CD4-positive, alpha-beta T cell (primary cell): ENCODE measurements around the gene TRPV6. TPM values are rescaled to one million over a fixed set of nuclear protein-coding genes. Genes with fewer than 3 reads are reported as not detected.

Experiments used
- ATAC-seq: fragments of 200-7000 bp; cut with Tn5 transposase; one replicate; pipeline ENCODE4 v1.10.0; 2022; ENCODE audit warnings: mild to moderate bottlenecking; ENCODE audit not compliant: poor library complexity
- CTCF ChIA-PET: fragments of 350-600 bp; sonication (Branson Sonifier 250); formaldehyde crosslinking; loops from one replicate; lab custom pipeline; 2021; ENCODE audit warnings: antibody characterized with exemption, inconsistent platforms; lab: Charles Lee
- POLR2A ChIA-PET: fragments of 350-600 bp; sonication (Branson Sonifier 250); formaldehyde crosslinking; loops from one replicate; lab custom pipeline; 2021; ENCODE audit warnings: antibody characterized with exemption, inconsistent platforms; lab: Charles Lee
- DNase-seq, 14 experiments: peaks; one replicate each; pipeline ENCODE4 v3.0.0-alpha.2; 2013 to 2020; ENCODE audit warnings: mixed read lengths in 2 of 14
- H3K27ac ChIP-seq, 2 donors: one replicate each; pipeline versions ENCODE4 v1.5.1 to v1.7.0; 2013; ENCODE audit warnings: low read length in 2 of 2, low read depth in 1 of 2, mild to moderate bottlenecking in 1 of 2
- H3K27me3 ChIP-seq, 2 experiments: 1 replicate in 1 of 2; 2 replicates in 1 of 2; pipeline versions ENCODE4 v1.6.1 to v1.7.0; 2013; ENCODE audit warnings: low read length in 2 of 2, control low read depth in 1 of 2, mild to moderate bottlenecking in 1 of 2, moderate library complexity in 1 of 2; ENCODE audit not compliant: insufficient read depth in 2 of 2, control insufficient read depth in 1 of 2
- H3K36me3 ChIP-seq: one replicate; pipeline ENCODE4 v1.6.1; 2013; ENCODE audit warnings: low read length, control low read depth; ENCODE audit not compliant: insufficient read depth
- H3K4me1 ChIP-seq: one replicate; pipeline ENCODE4 v1.6.1; 2013; ENCODE audit warnings: low read length, control low read depth; ENCODE audit not compliant: insufficient read depth
- H3K4me3 ChIP-seq: one replicate; pipeline ENCODE4 v1.5.1; 2013; ENCODE audit warnings: mild to moderate bottlenecking, low read length, moderate library complexity
- H3K9me3 ChIP-seq, 2 experiments: 1 replicate in 1 of 2; 2 replicates in 1 of 2; pipeline versions ENCODE4 v1.6.1 to v1.7.0; 2013; ENCODE audit warnings: low read length in 2 of 2, mild to moderate bottlenecking in 2 of 2, control low read depth in 1 of 2, moderate library complexity in 1 of 2; ENCODE audit not compliant: control insufficient read depth in 1 of 2, insufficient read depth in 1 of 2
- H3K27ac Mint-ChIP-seq: one replicate; pipeline ENCODE4 v1.8.0; 2020; ENCODE audit warnings: mixed read lengths
- H3K27me3 Mint-ChIP-seq: one replicate; pipeline ENCODE4 v1.8.0; 2021; ENCODE audit warnings: mixed read lengths
- H3K36me3 Mint-ChIP-seq: one replicate; pipeline ENCODE4 v1.8.0; 2021; ENCODE audit warnings: low read depth, mixed read lengths
- H3K4me1 Mint-ChIP-seq: one replicate; pipeline ENCODE4 v1.8.0; 2021; ENCODE audit warnings: low read depth, mixed read lengths
- H3K4me3 Mint-ChIP-seq: one replicate; pipeline ENCODE4 v1.8.0; 2020; ENCODE audit warnings: mild to moderate bottlenecking, mixed read lengths
- H3K9me3 Mint-ChIP-seq: one replicate; pipeline ENCODE4 v1.8.0; 2020; ENCODE audit warnings: mixed read lengths
- intact Hi-C, 2 experiments: fragments of 100-400 bp; cut with DNase I in 1 of 2; cut with micrococcal nuclease in 1 of 2; formaldehyde crosslinking; loops; one replicate each; pipeline versions ENCODE4 v1.15.1 to v1.9.0; 2023 to 2025; cut with DNase I, micrococcal nuclease
- total RNA-seq, 174 experiments: library from RNA in 2 of 174; stranded (reverse) in 2 of 174; gene quantifications; one replicate each; pipeline ENCODE4 v1.2.3 and lab custom pipeline; 2021 to 2026
- TF ChIP-seq, protein P1 (sequence below): fragments of 200-600 bp; IDR thresholded peaks from one replicate; pipeline ENCODE4 v1.8.0; 2022; ENCODE audit warnings: antibody characterized with exemption, mild to moderate bottlenecking

Gene TRPV6
- total RNA-seq, 2 experiments from 2014 or later = not detected

- intact Hi-C loops = no loop called here
- Histone ChIP-seq H3K9me3 (peaks cover 0 to 4% of the 10 kb centered on the region in 2 experiments), H3K36me3 (peaks cover 22% of the 10 kb centered on the region), H3K27ac (no peak overlapping the region), H3K4me3 (no peak overlapping the region), H3K27me3 (no peaks in the 10 kb centered on the region), H3K4me1 (peaks cover 9% of the 10 kb centered on the region)
- Mint-ChIP-seq H3K27me3 (no peaks in the 10 kb centered on the region), H3K27ac (no peak overlapping the region), H3K36me3 (peaks cover 52% of the 10 kb centered on the region), H3K4me3 (no peak overlapping the region), H3K4me1 (peaks cover 6% of the 10 kb centered on the region), H3K9me3 (no peaks in the 10 kb centered on the region)
- TF ChIP-seq, protein P1, sequence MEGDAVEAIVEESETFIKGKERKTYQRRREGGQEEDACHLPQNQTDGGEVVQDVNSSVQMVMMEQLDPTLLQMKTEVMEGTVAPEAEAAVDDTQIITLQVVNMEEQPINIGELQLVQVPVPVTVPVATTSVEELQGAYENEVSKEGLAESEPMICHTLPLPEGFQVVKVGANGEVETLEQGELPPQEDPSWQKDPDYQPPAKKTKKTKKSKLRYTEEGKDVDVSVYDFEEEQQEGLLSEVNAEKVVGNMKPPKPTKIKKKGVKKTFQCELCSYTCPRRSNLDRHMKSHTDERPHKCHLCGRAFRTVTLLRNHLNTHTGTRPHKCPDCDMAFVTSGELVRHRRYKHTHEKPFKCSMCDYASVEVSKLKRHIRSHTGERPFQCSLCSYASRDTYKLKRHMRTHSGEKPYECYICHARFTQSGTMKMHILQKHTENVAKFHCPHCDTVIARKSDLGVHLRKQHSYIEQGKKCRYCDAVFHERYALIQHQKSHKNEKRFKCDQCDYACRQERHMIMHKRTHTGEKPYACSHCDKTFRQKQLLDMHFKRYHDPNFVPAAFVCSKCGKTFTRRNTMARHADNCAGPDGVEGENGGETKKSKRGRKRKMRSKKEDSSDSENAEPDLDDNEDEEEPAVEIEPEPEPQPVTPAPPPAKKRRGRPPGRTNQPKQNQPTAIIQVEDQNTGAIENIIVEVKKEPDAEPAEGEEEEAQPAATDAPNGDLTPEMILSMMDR = no peak
- CTCF ChIA-PET = no interaction called here
- no peak for ATAC-seq
- DNase-seq = no peak
- POLR2A ChIA-PET = no interaction called here
These were observed 15.4 kb downstream of the TRPV6 start for GRCh38 chr7:142870147-142870559.

GRCh38 chr7:142869434-142869833 lies 16.1 kb downstream of the TRPV6 start:
- ATAC-seq = no peak
- H3K4me3 ChIP-seq = no peak overlapping the region
- H3K36me3 ChIP-seq = peaks cover 22% of the 10 kb centered on the region
- H3K27ac ChIP-seq = no peak overlapping the region
- H3K27me3 ChIP-seq = no peaks in the 10 kb centered on the region
- CTCF ChIA-PET = no interaction called here
- Mint-ChIP-seq H3K4me1 (peaks cover 6% of the 10 kb centered on the region), H3K36me3 (peaks cover 57% of the 10 kb centered on the region), H3K9me3 (no peaks in the 10 kb centered on the region), H3K27me3 (no peaks in the 10 kb centered on the region), H3K4me3 (no peak overlapping the region), H3K27ac (no peak overlapping the region)
- POLR2A ChIA-PET = interaction anchor here (0.8 kb wide), 1 partner anchor 60 kb away, joined by 3 read pairs; no protein-coding TSS in a partner anchor
- peaks cover 9% of the 10 kb centered on the region for H3K4me1 ChIP-seq
- peaks cover 0 to 4% of the 10 kb centered on the region in 2 experiments for H3K9me3 ChIP-seq
- TF ChIP-seq, protein P1 = no peak
- intact Hi-C loops = loop anchor here in 1 of 2 experiments (5.0 to 10.0 kb wide), 2 partner anchors 55 to 337 kb away; no protein-coding TSS in a partner anchor
- no peak for DNase-seq

DNA sequence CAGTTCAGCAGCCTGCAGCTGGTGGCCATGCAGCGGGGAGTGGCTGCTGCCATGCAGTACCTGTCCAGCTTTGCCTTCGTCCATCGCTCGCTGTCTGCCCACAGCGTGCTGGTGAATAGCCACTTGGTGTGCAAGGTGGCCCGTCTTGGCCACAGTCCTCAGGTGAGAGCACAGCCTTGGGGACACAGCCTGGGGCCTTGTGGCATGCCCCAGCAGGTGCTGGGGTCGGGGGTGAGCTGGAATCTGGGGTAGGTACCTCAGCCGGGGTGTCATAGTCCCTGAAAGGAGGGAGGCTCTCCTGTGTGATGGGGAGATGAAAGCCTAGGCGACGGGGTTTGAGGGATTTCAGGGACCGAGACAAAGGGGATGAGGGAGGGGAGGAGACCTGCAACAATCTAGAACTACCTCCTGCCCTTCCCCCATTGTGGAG lies 16.5 kb downstream of the TRPV6 start:
- H3K27me3 ChIP-seq = no peaks in the 10 kb centered on the region
- ChIA-PET CTCF (no interaction called here), POLR2A (interaction anchor here (0.8 kb wide), 1 partner anchor 60 kb away, joined by 3 read pairs; no protein-coding TSS in a partner anchor)
- ATAC-seq (no peak), DNase-seq (no peak)
- H3K4me1 ChIP-seq = peaks cover 9% of the 10 kb centered on the region
- H3K27me3 Mint-ChIP-seq = no peaks in the 10 kb centered on the region
- no peaks in the 10 kb centered on the region for H3K9me3 Mint-ChIP-seq
- no peak overlapping the region for H3K4me3 ChIP-seq
- H3K4me1 Mint-ChIP-seq = peaks cover 6% of the 10 kb centered on the region
- H3K4me3 Mint-ChIP-seq = no peak overlapping the region
- TF ChIP-seq, protein P1 = no peak
- peaks cover 22% of the 10 kb centered on the region for H3K36me3 ChIP-seq
- intact Hi-C loops = loop anchor here in 1 of 2 experiments (5.0 to 10.0 kb wide), 2 partner anchors 54 to 337 kb away; no protein-coding TSS in a partner anchor
- no peak overlapping the region for H3K27ac ChIP-seq
- H3K27ac Mint-ChIP-seq = no peak overlapping the region
- H3K36me3 Mint-ChIP-seq = peaks cover 62% of the 10 kb centered on the region
- peaks cover 0 to 4% of the 10 kb centered on the region in 2 experiments for H3K9me3 ChIP-seq
